IMR-90 (cell line): ENCODE results near the gene AQP6. TPM values are rescaled to one million over a fixed set of nuclear protein-coding genes. Genes with fewer than 3 reads are reported as not detected.

Experiments used
- ATAC-seq: fragments of 200-7000 bp; cut with Tn5 transposase; 2 replicates; pipeline ENCODE4 v1.9.1; 2020; ENCODE audit warnings: low read depth, mild to moderate bottlenecking, moderate library complexity
- BruUV-seq: library from RNA; stranded (reverse); fragments of 400-500 nt; replicated peaks from 2 replicates; lab custom pipeline; 2021; lab: Mats Ljungman, UMichigan
- CTCF ChIA-PET: fragments of 300-600 bp; formaldehyde crosslinking; extraction: SDS; loops from one replicate; lab custom pipeline; 2021; ENCODE audit warnings: antibody characterized with exemption; lab: Yijun Ruan, JAX
- POLR2A ChIA-PET: fragments of 300-600 bp; sonication (Branson Sonifier 250); formaldehyde crosslinking; loops from one replicate; lab custom pipeline; 2022; ENCODE audit warnings: antibody characterized with exemption; ENCODE audit not compliant: unreplicated experiment; lab: Charles Lee
- DNase-seq: peaks from one replicate; pipeline ENCODE4 v3.0.0; 2013
- H2AFZ ChIP-seq: replicated peaks from 2 replicates; pipeline ENCODE3; 2013; ENCODE audit warnings: low read length, mild to moderate bottlenecking; ENCODE audit not compliant: poor library complexity
- H2AK5ac ChIP-seq: 2 replicates; pipeline ENCODE4 v1.6.1; 2013; ENCODE audit warnings: low read depth, low read length, inconsistent platforms
- H2AK9ac ChIP-seq: replicated peaks from 2 replicates; pipeline ENCODE3; 2013; ENCODE audit warnings: mild to moderate bottlenecking, low read depth, low read length, moderate library complexity; ENCODE audit not compliant: poor library complexity
- H2BK120ac ChIP-seq: 2 replicates; pipeline ENCODE4 v1.6.1; 2013; ENCODE audit warnings: low read depth, low read length, inconsistent platforms
- H2BK15ac ChIP-seq: 3 replicates; pipeline ENCODE4 v1.6.1; 2013; ENCODE audit warnings: low read depth, low read length, inconsistent platforms
- H2BK20ac ChIP-seq: 2 replicates; pipeline ENCODE4 v1.6.1; 2013; ENCODE audit warnings: low read depth, mild to moderate bottlenecking, inconsistent platforms, low read length, moderate library complexity
- H2BK5ac ChIP-seq: 2 replicates; pipeline ENCODE4 v1.6.1; 2013; ENCODE audit warnings: mild to moderate bottlenecking, low read depth, low read length, inconsistent platforms; ENCODE audit not compliant: poor library complexity, severe bottlenecking
- H3K14ac ChIP-seq: replicated peaks from 2 replicates; pipeline ENCODE4 v1.6.1; 2013; ENCODE audit warnings: low read depth, low read length, inconsistent platforms
- H3K18ac ChIP-seq: 2 replicates; pipeline ENCODE4 v1.6.1; 2013; ENCODE audit warnings: low read depth, low read length, control low read depth
- H3K23ac ChIP-seq: 2 replicates; pipeline ENCODE4 v1.6.1; 2013; ENCODE audit warnings: low read depth, low read length, inconsistent platforms
- H3K27ac ChIP-seq: 2 replicates; pipeline ENCODE4 v1.5.1; 2013; ENCODE audit warnings: mild to moderate bottlenecking, control low read depth, low read length; ENCODE audit not compliant: insufficient read depth
- H3K27me3 ChIP-seq: 2 replicates; pipeline ENCODE4 v1.6.1; 2013; ENCODE audit warnings: low read length; ENCODE audit not compliant: control insufficient read depth, insufficient read depth
- H3K36me3 ChIP-seq: 2 replicates; pipeline ENCODE4 v1.6.1; 2013; ENCODE audit warnings: low read length, mixed read lengths; ENCODE audit not compliant: control insufficient read depth, insufficient read depth
- H3K4ac ChIP-seq: 2 replicates; pipeline ENCODE4 v1.6.1; 2013; ENCODE audit warnings: low read depth, low read length, inconsistent platforms
- H3K4me1 ChIP-seq: 2 replicates; pipeline ENCODE4 v1.6.1; 2013; ENCODE audit warnings: low read length, mixed read lengths; ENCODE audit not compliant: control insufficient read depth, insufficient read depth
- H3K4me2 ChIP-seq: 2 replicates; pipeline ENCODE4 v1.6.1; 2013; ENCODE audit warnings: low read depth, mild to moderate bottlenecking, control low read depth, low read length, moderate library complexity
- H3K4me3 ChIP-seq: 2 replicates; pipeline ENCODE4 v1.5.1; 2013; ENCODE audit warnings: low read depth, mild to moderate bottlenecking, control low read depth, low read length, moderate library complexity; ENCODE audit not compliant: insufficient read depth
- H3K56ac ChIP-seq: 2 replicates; pipeline ENCODE4 v1.6.1; 2013; ENCODE audit warnings: low read length, inconsistent platforms; ENCODE audit not compliant: insufficient read depth; ENCODE audit errors: extremely low read depth
- H3K79me1 ChIP-seq, 2 experiments: 2 replicates each; pipeline ENCODE4 v1.6.1; 2013; ENCODE audit warnings: low read length in 2 of 2, inconsistent platforms in 1 of 2, low read depth in 1 of 2
- H3K9ac ChIP-seq: 2 replicates; pipeline ENCODE4 v1.6.1; 2013; ENCODE audit warnings: low read depth, low read length, control low read depth
- H3K9me1 ChIP-seq: 2 replicates; pipeline ENCODE4 v1.6.1; 2013; ENCODE audit warnings: low read length, inconsistent platforms; ENCODE audit not compliant: insufficient read depth
- H3K9me3 ChIP-seq: 2 replicates; pipeline ENCODE4 v1.6.1; 2013; ENCODE audit warnings: low read length; ENCODE audit not compliant: control insufficient read depth, insufficient read depth
- H4K20me1 ChIP-seq: 2 replicates; pipeline ENCODE4 v1.6.1; 2013; ENCODE audit warnings: low read length, inconsistent platforms; ENCODE audit not compliant: insufficient read depth
- H4K5ac ChIP-seq: 2 replicates; pipeline ENCODE4 v1.6.1; 2013; ENCODE audit warnings: mild to moderate bottlenecking, low read depth, low read length, control low read depth
- H4K8ac ChIP-seq, 2 experiments: 2 replicates each; pipeline ENCODE4 v1.6.1; 2013; ENCODE audit warnings: low read depth in 2 of 2, low read length in 2 of 2, control low read depth in 1 of 2, inconsistent platforms in 1 of 2
- H4K91ac ChIP-seq: 2 replicates; pipeline ENCODE4 v1.6.1; 2013; ENCODE audit warnings: low read depth, low read length, inconsistent platforms; ENCODE audit not compliant: insufficient read depth
- CHD1 ChIP-seq: IDR thresholded peaks from 2 replicates; pipeline ENCODE4 v1.6.1; 2012; ENCODE audit warnings: low read depth, low read length, improper control_type of control experiment
- FOS ChIP-seq: fragments of 150-350 bp; IDR thresholded peaks from 2 replicates; pipeline ENCODE4 v1.6.1; 2016; ENCODE audit warnings: low read depth, low read length
- MAFK ChIP-seq: IDR thresholded peaks from 2 replicates; pipeline ENCODE4 v1.6.1; 2012; ENCODE audit warnings: low read depth, low read length, improper control_type of control experiment
- MAZ ChIP-seq: IDR thresholded peaks from 2 replicates; pipeline ENCODE4 v1.6.1; 2012; ENCODE audit warnings: low read depth, mild to moderate bottlenecking, low read length, improper control_type of control experiment, moderate library complexity, borderline replicate concordance
- MXI1 ChIP-seq: IDR thresholded peaks from 2 replicates; pipeline ENCODE4 v1.6.1; 2012; ENCODE audit warnings: low read depth, mild to moderate bottlenecking, low read length, moderate library complexity, borderline replicate concordance
- POLR2A ChIP-seq: IDR thresholded peaks from 2 replicates; pipeline ENCODE4 v1.6.1; 2012; ENCODE audit warnings: mild to moderate bottlenecking, low read depth, low read length
- SMC3 ChIP-seq: fragments of 150-350 bp; IDR thresholded peaks from 2 replicates; pipeline ENCODE4 v1.6.1; 2016; ENCODE audit warnings: low read depth, mild to moderate bottlenecking, antibody characterized with exemption, low read length, moderate library complexity
- WGBS, 2 experiments: methylation state at CpG; one replicate each; pipeline versions ENCODE4 v1.1.5 to v1.1.7; 2013; ENCODE audit warnings: missing lambda C conversion rate in 2 of 2; ENCODE audit not compliant: insufficient read length in 1 of 2; ENCODE audit errors: extremely low coverage in 2 of 2; 5-methylcytosine and 5-hydroxymethylcytosine counted together
- dilution Hi-C: fragments of 300-500 bp; cut with HindIII; formaldehyde crosslinking; loops from one replicate; pipeline ENCODE4 v1.14.3; 2018; ENCODE audit warnings: low sequenced_read_pairs; ENCODE audit not compliant: unreplicated experiment
- in situ Hi-C: fragments of 300-500 bp; cut with MboI; formaldehyde crosslinking; loops from 3 replicates; pipeline ENCODE4 v1.14.3; 2019; ENCODE audit warnings: low sequenced_read_pairs, inconsistent platforms, mixed read lengths
- intact Hi-C: fragments of 100-400 bp; cut with micrococcal nuclease; formaldehyde crosslinking; loops from 2 replicates; pipeline ENCODE4 v1.10.0; 2022
- polyA plus RNA-seq, 3 experiments: library from polyadenylated mRNA; depleted of rRNA; stranded (reverse); fragments of >200 nt; gene quantifications; 2 replicates each; pipeline ENCODE4 v1.2.3, GENCODE V29; 2012; ENCODE audit warnings: low replicate concordance in 1 of 3
- total RNA-seq: library from RNA; depleted of rRNA; stranded (reverse); fragments of >200 nt; gene quantifications from 2 replicates; pipeline ENCODE4 v1.2.3, GENCODE V29; 2012

Gene AQP6
- total and polyA plus RNA-seq, 2 of the 4 experiments (the other 2 are of a cell fraction), result not detected

- Histone ChIP-seq H2BK15ac (peak overlapping the region; percentile 15; the same call in 1 of the 3 replicates), H3K18ac (no peak overlapping the region), H4K8ac (no peak overlapping the region), H3K27ac (no peak overlapping the region), H3K36me3 (no peaks in the 10 kb centered on the region), H3K9me3 (no peaks in the 10 kb centered on the region), H3K23ac (no peak overlapping the region), H3K9ac (no peak overlapping the region), H2BK20ac (no peak overlapping the region), H4K5ac (no peak overlapping the region), H3K9me1 (no peaks in the 10 kb centered on the region), H3K4me2 (no peak overlapping the region), H3K4me3 (no peak overlapping the region), H2BK5ac (no peak overlapping the region), H4K91ac (no peak overlapping the region; the same call in 1 of the 2 replicates), H2BK120ac (no peak overlapping the region), H3K27me3 (no peaks in the 10 kb centered on the region; the same call in 1 of the 2 replicates), H3K4ac (no peak overlapping the region), H3K56ac (no peak overlapping the region), H2AFZ (peak overlapping the region; percentile 14), H3K14ac (no peak overlapping the region), H4K20me1 (no peaks in the 10 kb centered on the region), H3K4me1 (peaks cover 2% of the 10 kb centered on the region; the same call in 1 of the 2 replicates), H3K79me1 (no peaks in the 10 kb centered on the region), H2AK5ac (peak overlapping the region; percentile 37; the same call in 1 of the 2 replicates), H2AK9ac (no peak overlapping the region)
- POLR2A ChIA-PET, result no interaction called here
- no peak for DNase-seq
- in situ Hi-C loops, result no loop called here
- intact Hi-C loops, result no loop called here
- WGBS, 2 experiments, result 100% methylated on average over 1 of the region's 7 CpGs; no CpG with 5 or more reads in 1 of the 2 experiments
- ATAC-seq, result no peak
- no TSS peak for BruUV-seq
- CTCF ChIA-PET, result interaction anchor here (0.9 kb wide), 1 partner anchor 14 kb away, joined by 3 read pairs; no protein-coding TSS in a partner anchor
- dilution Hi-C loops, result no loop called here
- TF ChIP-seq SMC3, result no peak
- no peak for TF ChIP-seq MXI1
- no peak for TF ChIP-seq FOS
- TF ChIP-seq POLR2A, result no peak
- TF ChIP-seq CHD1, result no peak
- no peak for TF ChIP-seq MAZ
- no peak for TF ChIP-seq MAFK
Measured at GRCh38 chr12:49932023-49932422, 40.7 kb upstream of the AQP6 start.
